Body of pancreas (tissue), 4 donors: ENCODE data around the gene MB21D2. TPM values are rescaled to one million over a fixed set of nuclear protein-coding genes. Genes with fewer than 3 reads are reported as not detected.

ENCODE experiments used
- ATAC-seq: fragments of 150-250 bp; one replicate; pipeline ENCODE4 v1.9.1; 2016
- DNase-seq, 4 donors: peaks; one replicate each; pipeline ENCODE4 v3.0.0-alpha.2; 2019
- H3K27ac ChIP-seq, 4 donors: fragments of 200-600 bp; sonication (generic); 1 replicate in 3 of 4; 2 replicates in 1 of 4; pipeline versions ENCODE4 v1.5.1 to v1.6.1; 2016 to 2019; ENCODE audit warnings: mild to moderate bottlenecking in 1 of 4, mixed read lengths in 1 of 4, moderate library complexity in 1 of 4
- H3K27me3 ChIP-seq, 2 donors: fragments of 200-600 bp; sonication (generic); one replicate each; pipeline ENCODE4 v1.6.0; 2016; ENCODE audit warnings: mild to moderate bottlenecking in 1 of 2
- H3K36me3 ChIP-seq, 2 donors: fragments of 200-600 bp; sonication (generic); replicated peaks in 1 of 2; 2 replicates each; pipeline ENCODE4 v1.5.1; 2016; ENCODE audit warnings: low read depth in 2 of 2; ENCODE audit not compliant: insufficient read depth in 1 of 2
- H3K4me1 ChIP-seq: fragments of 200-600 bp; sonication (generic); one replicate; pipeline ENCODE4 v1.6.0; 2016
- H3K4me3 ChIP-seq, 2 donors: fragments of 200-600 bp; sonication (generic); 1 replicate in 1 of 2; 2 replicates in 1 of 2; pipeline ENCODE4 v1.5.1; 2016 to 2019
- H3K9me3 ChIP-seq, 3 donors: fragments of 200-600 bp; sonication (generic); 1 replicate in 2 of 3; 2 replicates in 1 of 3; pipeline ENCODE4 v1.5.1; 2016
- POLR2A ChIP-seq, 3 donors: fragments of 450-650 bp; IDR thresholded peaks; one replicate each; pipeline ENCODE4 v1.6.1; 2016; ENCODE audit warnings: antibody characterized with exemption in 3 of 3, mild to moderate bottlenecking in 2 of 3
- WGBS, 2 donors: methylation state at CpG; one replicate each; pipeline ENCODE4 v1.1.5; 2017; 5-methylcytosine and 5-hydroxymethylcytosine counted together
- intact Hi-C: fragments of 100-400 bp; cut with DNase I; formaldehyde crosslinking; loops from one replicate; pipeline ENCODE4 v1.15.1; 2023
- total RNA-seq, 2 donors: library from RNA; depleted of rRNA; stranded (reverse); fragments of >200 nt; gene quantifications; one replicate each; pipeline ENCODE4 v1.1.0, GENCODE V29; 2016
- TF ChIP-seq, protein P1 (sequence below), 7 experiments: fragments of 450-650 bp in 4 of 7; fragments of 200-600 bp in 3 of 7; sonication (generic) in 3 of 7; IDR thresholded peaks; one replicate each; pipeline ENCODE4 v1.5.1; 2016 to 2019; ENCODE audit warnings: antibody characterized with exemption in 7 of 7

The MB21D2 gene
- total RNA-seq, 2 donors from 2014 or later: 0.66 to 1.8 TPM

- intact Hi-C loops: no loop called here
- WGBS, 2 donors: 73 to 76% methylated on average over 3 of the region's 3 CpGs
Observed at GRCh38 chr3:192927016-192927415, 9.4 kb upstream of the MB21D2 start.

DNA sequence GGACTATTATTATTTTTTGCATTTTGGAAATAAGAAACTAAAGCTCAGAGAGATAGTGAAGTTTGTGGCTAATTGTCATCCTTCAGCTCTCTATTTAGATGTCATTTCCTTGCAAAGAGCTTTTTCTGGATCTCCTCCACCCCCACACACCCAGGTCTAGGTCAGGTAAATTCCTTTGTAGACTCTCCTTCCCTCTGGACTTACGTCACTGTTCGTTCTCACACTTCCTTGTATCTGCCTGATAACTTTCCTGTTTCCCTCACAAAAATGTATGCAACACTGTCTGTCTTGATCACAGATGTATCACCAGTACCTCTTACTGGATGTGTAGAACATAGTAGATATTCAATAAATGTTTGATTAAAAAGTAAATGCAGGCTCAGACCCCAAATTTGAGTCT is 6.1 kb upstream of the MB21D2 start:
- intact Hi-C loops: no loop called here
- Histone ChIP-seq H3K27ac (no peak overlapping the region), H3K9me3 (no peaks in the 10 kb centered on the region), H3K27me3 (no peaks in the 10 kb centered on the region), H3K4me3 (no peak overlapping the region), H3K4me1 (peaks cover 8% of the 10 kb centered on the region), H3K36me3 (no peaks in the 10 kb centered on the region)
- TF ChIP-seq, protein P1, sequence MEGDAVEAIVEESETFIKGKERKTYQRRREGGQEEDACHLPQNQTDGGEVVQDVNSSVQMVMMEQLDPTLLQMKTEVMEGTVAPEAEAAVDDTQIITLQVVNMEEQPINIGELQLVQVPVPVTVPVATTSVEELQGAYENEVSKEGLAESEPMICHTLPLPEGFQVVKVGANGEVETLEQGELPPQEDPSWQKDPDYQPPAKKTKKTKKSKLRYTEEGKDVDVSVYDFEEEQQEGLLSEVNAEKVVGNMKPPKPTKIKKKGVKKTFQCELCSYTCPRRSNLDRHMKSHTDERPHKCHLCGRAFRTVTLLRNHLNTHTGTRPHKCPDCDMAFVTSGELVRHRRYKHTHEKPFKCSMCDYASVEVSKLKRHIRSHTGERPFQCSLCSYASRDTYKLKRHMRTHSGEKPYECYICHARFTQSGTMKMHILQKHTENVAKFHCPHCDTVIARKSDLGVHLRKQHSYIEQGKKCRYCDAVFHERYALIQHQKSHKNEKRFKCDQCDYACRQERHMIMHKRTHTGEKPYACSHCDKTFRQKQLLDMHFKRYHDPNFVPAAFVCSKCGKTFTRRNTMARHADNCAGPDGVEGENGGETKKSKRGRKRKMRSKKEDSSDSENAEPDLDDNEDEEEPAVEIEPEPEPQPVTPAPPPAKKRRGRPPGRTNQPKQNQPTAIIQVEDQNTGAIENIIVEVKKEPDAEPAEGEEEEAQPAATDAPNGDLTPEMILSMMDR (IDR thresholded peaks at IDR 0.05): no peak
- TF ChIP-seq POLR2A (IDR thresholded peaks at IDR 0.05): no peak
- 52 to 74% methylated on average over 2 of the region's 2 CpGs for WGBS, 2 donors
- ATAC-seq: no peak
- no peak for DNase-seq

More at GRCh38 chr3:192927016-192927415, 9.4 kb upstream of the MB21D2 start:
- no peaks in the 10 kb centered on the region for H3K36me3 ChIP-seq
- DNase-seq (no peak), ATAC-seq (no peak)
- H3K9me3 ChIP-seq: no peaks in the 10 kb centered on the region
- no peak overlapping the region for H3K4me3 ChIP-seq
- H3K27me3 ChIP-seq: no peaks in the 10 kb centered on the region
- peaks cover 18% of the 10 kb centered on the region for H3K4me1 ChIP-seq
- TF ChIP-seq, protein P1 (IDR thresholded peaks at IDR 0.05): no peak
- H3K27ac ChIP-seq: no peak overlapping the region

DNA sequence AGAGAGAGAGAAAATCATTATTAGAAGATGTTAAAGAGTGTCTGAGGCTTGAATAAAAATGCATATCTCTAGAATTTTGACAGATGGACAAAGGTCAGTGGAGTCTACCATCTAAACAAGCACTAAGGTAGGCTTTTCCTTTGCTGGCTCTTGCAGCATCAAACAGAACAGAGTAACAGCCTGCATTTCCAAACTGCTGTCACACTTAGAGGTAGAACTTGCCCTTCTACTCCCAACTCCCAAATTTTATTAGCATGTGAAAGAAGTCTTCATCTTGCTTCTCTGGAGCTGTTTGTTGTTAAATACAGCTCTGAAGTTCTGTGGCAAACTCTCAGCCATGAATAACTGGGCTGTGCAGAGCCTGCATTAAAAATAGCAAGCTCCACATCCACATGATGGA is 4.1 kb upstream of the MB21D2 start:
- intact Hi-C loops: no loop called here

GRCh38 chr3:192920411-192920810 is 2.8 kb upstream of the MB21D2 start:
- no peak for TF ChIP-seq POLR2A (IDR thresholded peaks at IDR 0.05)
- TF ChIP-seq, protein P1 (IDR thresholded peaks at IDR 0.05): no peak
- no peaks in the 10 kb centered on the region for H3K36me3 ChIP-seq
- H3K27me3 ChIP-seq: no peaks in the 10 kb centered on the region
- 70 to 82% methylated on average over 3 of the region's 3 CpGs for WGBS, 2 donors
- H3K9me3 ChIP-seq: no peaks in the 10 kb centered on the region
- intact Hi-C loops: no loop called here
- H3K27ac ChIP-seq: no peak overlapping the region
- no peak for DNase-seq
- ATAC-seq: no peak
- H3K4me1 ChIP-seq: peaks cover 9% of the 10 kb centered on the region
- H3K4me3 ChIP-seq: no peak overlapping the region

More for the DNA sequence above, 4.1 kb upstream of the MB21D2 start:
- H3K4me1 ChIP-seq: peaks cover 6% of the 10 kb centered on the region
- no peaks in the 10 kb centered on the region for H3K9me3 ChIP-seq
- DNase-seq: no peak
- H3K27me3 ChIP-seq: no peaks in the 10 kb centered on the region
- no peak overlapping the region for H3K4me3 ChIP-seq
- no peaks in the 10 kb centered on the region for H3K36me3 ChIP-seq
- H3K27ac ChIP-seq: no peak overlapping the region
- TF ChIP-seq POLR2A (IDR thresholded peaks at IDR 0.05): no peak
- TF ChIP-seq, protein P1 (IDR thresholded peaks at IDR 0.05): no peak
- no peak for ATAC-seq

- no peak for DNase-seq
- no peak for ATAC-seq
- Histone ChIP-seq H3K4me3 (no peak overlapping the region), H3K4me1 (peaks cover 12% of the 10 kb centered on the region), H3K36me3 (no peaks in the 10 kb centered on the region), H3K27ac (no peak overlapping the region), H3K9me3 (no peaks in the 10 kb centered on the region), H3K27me3 (no peaks in the 10 kb centered on the region)
- no peak for TF ChIP-seq POLR2A (IDR thresholded peaks at IDR 0.05)
- TF ChIP-seq, protein P1 (IDR thresholded peaks at IDR 0.05): no peak
- WGBS, 2 donors: 70 to 85% methylated on average over 10 of the region's 10 CpGs
- intact Hi-C loops: no loop called here
Observed at GRCh38 chr3:192919901-192920300, 2.2 kb upstream of the MB21D2 start.
